NT2/D1 (cell line): ENCODE data around the gene RNF115.

Source experiments
- SUZ12 ChIP-seq: IDR thresholded peaks from 2 replicates; pipeline ENCODE4 v1.6.1; 2011; ENCODE audit not compliant: insufficient read length, insufficient read depth; ENCODE audit errors: extremely low read depth
- YY1 ChIP-seq: IDR thresholded peaks from 2 replicates; pipeline ENCODE4 v1.6.1; 2011; ENCODE audit not compliant: insufficient read length, insufficient read depth

- no peak for TF ChIP-seq SUZ12
- no peak for TF ChIP-seq YY1
These were observed 65.3 kb downstream of the RNF115 start for GRCh38 chr1:145758575-145758974.
